ENCODE results near the gene DBNDD2.

Gene DBNDD2

DNA sequence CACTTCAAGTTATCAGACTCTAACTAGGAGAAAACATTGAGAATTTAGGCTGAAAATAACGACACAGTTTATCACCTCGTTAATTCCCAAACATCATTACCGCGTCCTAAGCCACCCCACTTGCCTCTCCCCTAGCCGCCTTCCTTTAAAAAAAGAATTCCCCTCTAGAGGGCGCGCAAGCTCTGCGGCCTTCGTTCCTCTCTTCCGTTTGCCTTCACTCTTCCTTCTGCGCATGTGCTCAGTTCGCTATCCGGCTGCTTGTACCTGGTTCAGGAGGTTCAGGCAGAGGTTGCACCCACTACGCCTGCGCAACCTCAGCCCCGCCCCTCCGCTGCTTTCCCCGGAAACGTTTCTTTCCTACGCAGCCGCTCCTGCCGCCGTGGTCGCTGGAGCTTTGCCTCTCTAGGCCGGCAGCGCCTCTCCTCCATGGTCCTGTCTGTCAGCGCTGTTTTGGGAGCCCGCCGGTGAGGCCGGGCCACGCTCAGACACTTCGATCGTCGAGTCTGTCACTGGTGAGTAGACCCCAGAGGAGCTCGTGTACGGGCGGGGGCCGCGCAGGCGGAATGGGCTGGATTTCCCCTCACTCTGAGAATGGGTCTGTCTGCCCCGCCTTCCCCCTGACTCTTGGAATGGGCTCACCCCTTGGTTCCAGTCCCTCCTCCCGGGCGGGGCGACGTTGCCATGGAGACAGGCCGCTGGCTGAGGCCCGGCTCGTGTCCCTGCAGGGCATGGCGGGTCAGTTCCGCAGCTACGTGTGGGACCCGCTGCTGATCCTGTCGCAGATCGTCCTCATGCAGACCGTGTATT is 45.1 kb upstream of the DBNDD2 start, which contains the start of gene SYS1 (continued):
- TF ChIP-seq, protein P1, sequence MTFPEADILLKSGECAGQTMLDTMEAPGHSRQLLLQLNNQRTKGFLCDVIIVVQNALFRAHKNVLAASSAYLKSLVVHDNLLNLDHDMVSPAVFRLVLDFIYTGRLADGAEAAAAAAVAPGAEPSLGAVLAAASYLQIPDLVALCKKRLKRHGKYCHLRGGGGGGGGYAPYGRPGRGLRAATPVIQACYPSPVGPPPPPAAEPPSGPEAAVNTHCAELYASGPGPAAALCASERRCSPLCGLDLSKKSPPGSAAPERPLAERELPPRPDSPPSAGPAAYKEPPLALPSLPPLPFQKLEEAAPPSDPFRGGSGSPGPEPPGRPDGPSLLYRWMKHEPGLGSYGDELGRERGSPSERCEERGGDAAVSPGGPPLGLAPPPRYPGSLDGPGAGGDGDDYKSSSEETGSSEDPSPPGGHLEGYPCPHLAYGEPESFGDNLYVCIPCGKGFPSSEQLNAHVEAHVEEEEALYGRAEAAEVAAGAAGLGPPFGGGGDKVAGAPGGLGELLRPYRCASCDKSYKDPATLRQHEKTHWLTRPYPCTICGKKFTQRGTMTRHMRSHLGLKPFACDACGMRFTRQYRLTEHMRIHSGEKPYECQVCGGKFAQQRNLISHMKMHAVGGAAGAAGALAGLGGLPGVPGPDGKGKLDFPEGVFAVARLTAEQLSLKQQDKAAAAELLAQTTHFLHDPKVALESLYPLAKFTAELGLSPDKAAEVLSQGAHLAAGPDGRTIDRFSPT (tag by site-specific recombination; IDR thresholded peaks at IDR 0.05), result 0 out of 2 replicates have a peak, but pooled peaks have one; percentile 13
- TF ChIP-seq, protein P2, sequence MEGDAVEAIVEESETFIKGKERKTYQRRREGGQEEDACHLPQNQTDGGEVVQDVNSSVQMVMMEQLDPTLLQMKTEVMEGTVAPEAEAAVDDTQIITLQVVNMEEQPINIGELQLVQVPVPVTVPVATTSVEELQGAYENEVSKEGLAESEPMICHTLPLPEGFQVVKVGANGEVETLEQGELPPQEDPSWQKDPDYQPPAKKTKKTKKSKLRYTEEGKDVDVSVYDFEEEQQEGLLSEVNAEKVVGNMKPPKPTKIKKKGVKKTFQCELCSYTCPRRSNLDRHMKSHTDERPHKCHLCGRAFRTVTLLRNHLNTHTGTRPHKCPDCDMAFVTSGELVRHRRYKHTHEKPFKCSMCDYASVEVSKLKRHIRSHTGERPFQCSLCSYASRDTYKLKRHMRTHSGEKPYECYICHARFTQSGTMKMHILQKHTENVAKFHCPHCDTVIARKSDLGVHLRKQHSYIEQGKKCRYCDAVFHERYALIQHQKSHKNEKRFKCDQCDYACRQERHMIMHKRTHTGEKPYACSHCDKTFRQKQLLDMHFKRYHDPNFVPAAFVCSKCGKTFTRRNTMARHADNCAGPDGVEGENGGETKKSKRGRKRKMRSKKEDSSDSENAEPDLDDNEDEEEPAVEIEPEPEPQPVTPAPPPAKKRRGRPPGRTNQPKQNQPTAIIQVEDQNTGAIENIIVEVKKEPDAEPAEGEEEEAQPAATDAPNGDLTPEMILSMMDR (tag by site-specific recombination; IDR thresholded peaks at IDR 0.05), result peak; percentile 100
- peak; percentile 77 for TF ChIP-seq ZNF366 (tag by site-specific recombination; conservative IDR thresholded peaks at IDR 0.05)
- peak; percentile 90 for TF ChIP-seq SP3 (tag by site-specific recombination; IDR thresholded peaks at IDR 0.05)
- TF ChIP-seq ZNF621 (tag by site-specific recombination; IDR thresholded peaks at IDR 0.05), result no peak
- TF ChIP-seq ZNF629 (tag by site-specific recombination; IDR thresholded peaks at IDR 0.05), result peak; percentile 89
- peak; percentile 36 for TF ChIP-seq ZBTB8A (tag by site-specific recombination; IDR thresholded peaks at IDR 0.05)
- peak; percentile 83; the same call in 1 of the 2 replicates for TF ChIP-seq REPIN1 (tag by site-specific recombination; IDR thresholded peaks at IDR 0.05; ENCODE audit: low read depth)
- TF ChIP-seq GLIS2 (tag by site-specific recombination; IDR thresholded peaks at IDR 0.05), result 0 out of 2 replicates have a peak, but pooled peaks have one; percentile 52
- peak; percentile 59; the same call in 1 of the 2 replicates for TF ChIP-seq ZFP37 (tag by site-specific recombination; IDR thresholded peaks at IDR 0.05)
- 0 out of 2 replicates have a peak, but pooled peaks have one; percentile 5 for TF ChIP-seq PRDM1 (tag by site-specific recombination; IDR thresholded peaks at IDR 0.05)
- no peak for TF ChIP-seq ZNF776 (tag by site-specific recombination; IDR thresholded peaks at IDR 0.05; ENCODE audit: borderline replicate concordance)
- TF ChIP-seq, protein P3, sequence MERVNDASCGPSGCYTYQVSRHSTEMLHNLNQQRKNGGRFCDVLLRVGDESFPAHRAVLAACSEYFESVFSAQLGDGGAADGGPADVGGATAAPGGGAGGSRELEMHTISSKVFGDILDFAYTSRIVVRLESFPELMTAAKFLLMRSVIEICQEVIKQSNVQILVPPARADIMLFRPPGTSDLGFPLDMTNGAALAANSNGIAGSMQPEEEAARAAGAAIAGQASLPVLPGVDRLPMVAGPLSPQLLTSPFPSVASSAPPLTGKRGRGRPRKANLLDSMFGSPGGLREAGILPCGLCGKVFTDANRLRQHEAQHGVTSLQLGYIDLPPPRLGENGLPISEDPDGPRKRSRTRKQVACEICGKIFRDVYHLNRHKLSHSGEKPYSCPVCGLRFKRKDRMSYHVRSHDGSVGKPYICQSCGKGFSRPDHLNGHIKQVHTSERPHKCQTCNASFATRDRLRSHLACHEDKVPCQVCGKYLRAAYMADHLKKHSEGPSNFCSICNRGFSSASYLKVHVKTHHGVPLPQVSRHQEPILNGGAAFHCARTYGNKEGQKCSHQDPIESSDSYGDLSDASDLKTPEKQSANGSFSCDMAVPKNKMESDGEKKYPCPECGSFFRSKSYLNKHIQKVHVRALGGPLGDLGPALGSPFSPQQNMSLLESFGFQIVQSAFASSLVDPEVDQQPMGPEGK (tag by site-specific recombination; IDR thresholded peaks at IDR 0.05), result peak; percentile 66
- TF ChIP-seq WT1 (tag by site-specific recombination; IDR thresholded peaks at IDR 0.05), result peak; percentile 14; the same call in 1 of the 2 replicates
- peak; percentile 63 for TF ChIP-seq KLF1 (tag by site-specific recombination; IDR thresholded peaks at IDR 0.05)
- peak; percentile 52 for TF ChIP-seq ZBTB48 (tag by site-specific recombination; IDR thresholded peaks at IDR 0.05)
- 0 out of 2 replicates have a peak, but pooled peaks have one; percentile 63 for TF ChIP-seq YY1 (tag by site-specific recombination; IDR thresholded peaks at IDR 0.05)
- TF ChIP-seq, protein P4, sequence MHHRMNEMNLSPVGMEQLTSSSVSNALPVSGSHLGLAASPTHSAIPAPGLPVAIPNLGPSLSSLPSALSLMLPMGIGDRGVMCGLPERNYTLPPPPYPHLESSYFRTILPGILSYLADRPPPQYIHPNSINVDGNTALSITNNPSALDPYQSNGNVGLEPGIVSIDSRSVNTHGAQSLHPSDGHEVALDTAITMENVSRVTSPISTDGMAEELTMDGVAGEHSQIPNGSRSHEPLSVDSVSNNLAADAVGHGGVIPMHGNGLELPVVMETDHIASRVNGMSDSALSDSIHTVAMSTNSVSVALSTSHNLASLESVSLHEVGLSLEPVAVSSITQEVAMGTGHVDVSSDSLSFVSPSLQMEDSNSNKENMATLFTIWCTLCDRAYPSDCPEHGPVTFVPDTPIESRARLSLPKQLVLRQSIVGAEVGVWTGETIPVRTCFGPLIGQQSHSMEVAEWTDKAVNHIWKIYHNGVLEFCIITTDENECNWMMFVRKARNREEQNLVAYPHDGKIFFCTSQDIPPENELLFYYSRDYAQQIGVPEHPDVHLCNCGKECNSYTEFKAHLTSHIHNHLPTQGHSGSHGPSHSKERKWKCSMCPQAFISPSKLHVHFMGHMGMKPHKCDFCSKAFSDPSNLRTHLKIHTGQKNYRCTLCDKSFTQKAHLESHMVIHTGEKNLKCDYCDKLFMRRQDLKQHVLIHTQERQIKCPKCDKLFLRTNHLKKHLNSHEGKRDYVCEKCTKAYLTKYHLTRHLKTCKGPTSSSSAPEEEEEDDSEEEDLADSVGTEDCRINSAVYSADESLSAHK (tag by site-specific recombination; IDR thresholded peaks at IDR 0.05), result no peak
- peak; percentile 76; the same call in 1 of the 2 replicates for TF ChIP-seq YY2 (tag by site-specific recombination; IDR thresholded peaks at IDR 0.05)
- TF ChIP-seq, protein P5, sequence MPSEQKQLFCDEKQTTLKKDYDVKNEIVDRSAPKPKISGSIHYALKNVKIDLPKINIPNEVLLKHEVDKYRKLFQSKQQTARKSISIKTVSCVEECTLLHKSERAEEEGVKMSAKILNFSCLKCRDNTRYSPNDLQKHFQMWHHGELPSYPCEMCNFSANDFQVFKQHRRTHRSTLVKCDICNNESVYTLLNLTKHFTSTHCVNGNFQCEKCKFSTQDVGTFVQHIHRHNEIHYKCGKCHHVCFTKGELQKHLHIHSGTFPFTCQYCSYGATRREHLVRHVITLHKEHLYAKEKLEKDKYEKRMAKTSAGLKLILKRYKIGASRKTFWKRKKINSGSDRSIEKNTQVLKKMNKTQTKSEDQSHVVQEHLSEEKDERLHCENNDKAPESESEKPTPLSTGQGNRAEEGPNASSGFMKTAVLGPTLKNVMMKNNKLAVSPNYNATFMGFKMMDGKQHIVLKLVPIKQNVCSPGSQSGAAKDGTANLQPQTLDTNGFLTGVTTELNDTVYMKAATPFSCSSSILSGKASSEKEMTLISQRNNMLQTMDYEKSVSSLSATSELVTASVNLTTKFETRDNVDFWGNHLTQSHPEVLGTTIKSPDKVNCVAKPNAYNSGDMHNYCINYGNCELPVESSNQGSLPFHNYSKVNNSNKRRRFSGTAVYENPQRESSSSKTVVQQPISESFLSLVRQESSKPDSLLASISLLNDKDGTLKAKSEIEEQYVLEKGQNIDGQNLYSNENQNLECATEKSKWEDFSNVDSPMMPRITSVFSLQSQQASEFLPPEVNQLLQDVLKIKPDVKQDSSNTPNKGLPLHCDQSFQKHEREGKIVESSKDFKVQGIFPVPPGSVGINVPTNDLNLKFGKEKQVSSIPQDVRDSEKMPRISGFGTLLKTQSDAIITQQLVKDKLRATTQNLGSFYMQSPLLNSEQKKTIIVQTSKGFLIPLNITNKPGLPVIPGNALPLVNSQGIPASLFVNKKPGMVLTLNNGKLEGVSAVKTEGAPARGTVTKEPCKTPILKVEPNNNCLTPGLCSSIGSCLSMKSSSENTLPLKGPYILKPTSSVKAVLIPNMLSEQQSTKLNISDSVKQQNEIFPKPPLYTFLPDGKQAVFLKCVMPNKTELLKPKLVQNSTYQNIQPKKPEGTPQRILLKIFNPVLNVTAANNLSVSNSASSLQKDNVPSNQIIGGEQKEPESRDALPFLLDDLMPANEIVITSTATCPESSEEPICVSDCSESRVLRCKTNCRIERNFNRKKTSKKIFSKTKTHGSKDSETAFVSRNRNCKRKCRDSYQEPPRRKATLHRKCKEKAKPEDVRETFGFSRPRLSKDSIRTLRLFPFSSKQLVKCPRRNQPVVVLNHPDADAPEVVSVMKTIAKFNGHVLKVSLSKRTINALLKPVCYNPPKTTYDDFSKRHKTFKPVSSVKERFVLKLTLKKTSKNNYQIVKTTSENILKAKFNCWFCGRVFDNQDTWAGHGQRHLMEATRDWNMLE (tag by site-specific recombination; conservative IDR thresholded peaks at IDR 0.05; ENCODE audit: low read depth), result peak; percentile 88
- TF ChIP-seq ZNF324 (tag by site-specific recombination; IDR thresholded peaks at IDR 0.05), result peak; percentile 81
- TF ChIP-seq ZEB2 (tag by site-specific recombination; IDR thresholded peaks at IDR 0.05), result peak; percentile 81
- TF ChIP-seq ZNF2 (tag by site-specific recombination; IDR thresholded peaks at IDR 0.05), result peak; percentile 46
- TF ChIP-seq, protein P6, sequence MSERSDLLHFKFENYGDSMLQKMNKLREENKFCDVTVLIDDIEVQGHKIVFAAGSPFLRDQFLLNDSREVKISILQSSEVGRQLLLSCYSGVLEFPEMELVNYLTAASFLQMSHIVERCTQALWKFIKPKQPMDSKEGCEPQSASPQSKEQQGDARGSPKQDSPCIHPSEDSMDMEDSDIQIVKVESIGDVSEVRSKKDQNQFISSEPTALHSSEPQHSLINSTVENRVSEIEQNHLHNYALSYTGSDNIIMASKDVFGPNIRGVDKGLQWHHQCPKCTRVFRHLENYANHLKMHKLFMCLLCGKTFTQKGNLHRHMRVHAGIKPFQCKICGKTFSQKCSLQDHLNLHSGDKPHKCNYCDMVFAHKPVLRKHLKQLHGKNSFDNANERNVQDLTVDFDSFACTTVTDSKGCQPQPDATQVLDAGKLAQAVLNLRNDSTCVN (tag by site-specific recombination; optimal IDR thresholded peaks at IDR 0.05), result peak; percentile 62

Data from HEK293 (cell line).